SK-N-SH (cell line): ENCODE measurements around the gene AHSG.

ENCODE experiments used
- CTCF ChIP-seq: fragments of 200-600 bp; sonication (generic); IDR thresholded peaks from 2 replicates; pipeline ENCODE4 v1.6.1; 2017; ENCODE audit warnings: antibody characterized with exemption, mild to moderate bottlenecking, moderate library complexity
- EP300 ChIP-seq, 2 experiments: IDR thresholded peaks; 2 replicates each; pipeline versions ENCODE4 v1.4.0 to v1.6.1; 2012; ENCODE audit warnings: borderline replicate concordance in 1 of 2, low read depth in 1 of 2, low read length in 1 of 2
- FOXM1 ChIP-seq: IDR thresholded peaks from 2 replicates; pipeline ENCODE4 v1.4.0; 2012; ENCODE audit warnings: low read depth, mild to moderate bottlenecking
- MXI1 ChIP-seq: IDR thresholded peaks from 2 replicates; pipeline ENCODE4 v1.6.1; 2012; ENCODE audit warnings: mild to moderate bottlenecking, low read depth, low read length, improper control_type of control experiment
- PBX3 ChIP-seq: IDR thresholded peaks from 2 replicates; pipeline ENCODE4; 2012
- SIN3A ChIP-seq: IDR thresholded peaks from 2 replicates; pipeline ENCODE4 v1.6.1; 2012; ENCODE audit warnings: low read depth, mild to moderate bottlenecking, low read length, moderate library complexity, borderline replicate concordance
- USF1 ChIP-seq: IDR thresholded peaks from 2 replicates; pipeline ENCODE4 v1.4.0; 2012; ENCODE audit warnings: low read depth, borderline replicate concordance
- USF2 ChIP-seq: fragments of 150-350 bp; IDR thresholded peaks from 2 replicates; pipeline ENCODE4 v1.6.1; 2017; ENCODE audit warnings: antibody characterized with exemption, low read length, low read depth, borderline replicate concordance

- no peak for TF ChIP-seq USF1
- no peak for TF ChIP-seq CTCF
- no peak for TF ChIP-seq EP300 (IDR thresholded peaks at IDR 0.05; ENCODE audit: borderline replicate concordance in 1 of 2, low read depth in 1 of 2, low read length in 1 of 2)
- no peak for TF ChIP-seq SIN3A
- no peak for TF ChIP-seq PBX3
- no peak for TF ChIP-seq USF2
- no peak for TF ChIP-seq FOXM1
- no peak for TF ChIP-seq MXI1
Observed at GRCh38 chr3:186619787-186620212, 6.9 kb downstream of the AHSG start.
